ENCODE data around the gene COL1A2.

Gene COL1A2

GRCh38 chr7:94439893-94440381, 45.2 kb downstream of the COL1A2 start:
- DNase-seq = no peak

DNA sequence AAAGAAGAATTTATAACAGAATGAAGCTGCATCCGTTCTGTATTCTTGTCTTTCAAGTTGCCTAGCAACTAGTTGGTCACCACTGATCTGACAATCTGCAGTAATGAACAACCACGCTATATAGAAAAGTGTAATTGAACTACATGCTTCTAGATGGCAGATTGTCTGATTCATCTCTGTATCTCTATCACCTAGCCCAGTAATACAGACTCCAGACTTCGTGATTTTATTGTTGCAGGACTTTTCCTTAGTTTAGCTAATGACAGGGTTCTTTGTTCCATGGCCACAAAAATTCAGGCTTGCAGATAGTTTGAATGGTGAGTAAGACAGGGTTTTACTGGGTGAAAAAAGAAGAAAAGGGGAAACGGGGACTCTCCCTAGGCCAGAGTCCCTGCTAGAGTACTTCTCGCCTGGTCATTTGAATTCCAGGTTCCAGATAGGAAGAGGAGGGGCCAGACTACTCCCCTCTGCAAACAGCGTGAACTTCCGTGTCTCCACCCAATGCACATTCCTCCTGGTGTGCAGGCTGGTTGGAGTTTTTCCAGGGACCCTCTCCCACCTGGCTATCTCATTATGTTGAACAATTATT, 45.9 kb downstream of the COL1A2 start:
- no peak for DNase-seq

GRCh38 chr7:94441138-94441537, 46.4 kb downstream of the COL1A2 start:
- DNase-seq = no peak

DNA sequence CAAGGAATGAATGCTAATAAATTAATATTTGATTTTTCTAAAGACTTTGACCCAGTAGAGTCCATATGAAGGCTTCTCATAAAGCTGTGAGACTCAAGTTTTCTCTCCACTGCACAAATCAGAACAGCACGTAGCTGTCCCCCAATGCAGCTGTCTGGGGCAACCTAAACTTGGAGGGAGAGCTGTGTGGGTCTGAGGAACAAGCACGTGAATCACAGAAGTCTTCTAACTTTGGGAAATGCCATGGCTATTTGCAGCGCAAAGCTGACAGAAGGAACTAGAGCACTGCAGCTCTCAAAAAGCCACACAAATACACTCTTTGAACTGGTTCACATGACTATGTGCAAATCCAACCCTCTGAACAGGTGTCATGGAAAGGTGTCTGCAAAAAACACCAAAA, 47.9 kb downstream of the COL1A2 start:
- DNase-seq = no peak

DNA sequence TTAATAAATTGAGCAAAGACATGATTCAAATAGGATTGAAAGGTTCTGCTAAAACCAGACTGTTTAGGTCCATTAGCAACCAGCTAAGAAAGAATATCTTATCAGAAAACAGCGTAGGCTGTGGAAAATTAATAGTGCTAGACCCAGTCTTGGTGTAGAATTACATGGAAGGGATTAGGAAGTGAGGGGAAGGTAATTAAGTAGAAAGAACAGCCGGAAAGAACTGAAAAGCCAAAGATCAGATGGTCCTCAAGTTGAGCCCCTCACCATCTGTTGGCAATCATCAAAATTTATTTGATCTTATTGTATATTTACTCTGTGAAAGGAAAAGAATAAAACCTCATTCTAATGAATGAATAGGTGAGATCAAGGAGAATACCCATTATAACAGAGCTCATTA, 50.1 kb downstream of the COL1A2 start:
- DNase-seq = no peak

- no peak for DNase-seq
Measured at GRCh38 chr7:94445696-94446194, 51.0 kb downstream of the COL1A2 start.

- no peak for DNase-seq
Measured at GRCh38 chr7:94446308-94446707, 51.6 kb downstream of the COL1A2 start.

- no peak for DNase-seq
Measured at GRCh38 chr7:94449151-94449725, 54.5 kb downstream of the COL1A2 start.

DNA sequence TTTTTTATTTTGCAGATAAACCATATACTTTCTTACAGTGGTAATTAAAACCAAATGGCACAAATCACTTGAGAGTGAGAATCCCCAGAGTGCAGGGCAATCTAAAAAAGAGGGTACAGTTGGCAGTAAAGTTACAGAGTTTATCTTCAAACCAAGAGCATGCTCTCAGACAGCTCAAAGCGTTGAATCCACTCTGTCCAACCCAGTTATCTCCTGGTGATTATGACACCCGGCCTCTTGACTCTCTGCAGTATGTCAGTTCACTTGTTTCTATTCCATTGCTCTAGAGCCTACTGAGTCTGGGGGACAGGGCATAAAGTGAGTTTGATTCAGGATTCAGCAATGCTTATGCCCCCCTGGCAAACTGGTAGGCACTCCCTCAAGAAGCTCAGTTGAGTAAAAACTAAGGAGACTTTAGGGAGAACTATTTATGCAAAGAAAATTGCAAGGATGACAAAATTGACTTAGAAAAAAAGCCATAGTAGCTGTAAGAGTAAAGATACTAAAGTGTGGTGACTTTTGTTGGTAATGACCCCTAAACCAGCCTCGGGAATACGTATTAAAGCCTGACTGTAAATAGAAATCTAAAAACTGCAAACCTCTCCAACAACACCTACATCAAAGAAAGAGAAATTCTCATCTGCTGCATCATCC, 55.5 kb downstream of the COL1A2 start:
- DNase-seq = no peak

GRCh38 chr7:94451187-94451586, 56.5 kb downstream of the COL1A2 start:
- no peak for DNase-seq

DNA sequence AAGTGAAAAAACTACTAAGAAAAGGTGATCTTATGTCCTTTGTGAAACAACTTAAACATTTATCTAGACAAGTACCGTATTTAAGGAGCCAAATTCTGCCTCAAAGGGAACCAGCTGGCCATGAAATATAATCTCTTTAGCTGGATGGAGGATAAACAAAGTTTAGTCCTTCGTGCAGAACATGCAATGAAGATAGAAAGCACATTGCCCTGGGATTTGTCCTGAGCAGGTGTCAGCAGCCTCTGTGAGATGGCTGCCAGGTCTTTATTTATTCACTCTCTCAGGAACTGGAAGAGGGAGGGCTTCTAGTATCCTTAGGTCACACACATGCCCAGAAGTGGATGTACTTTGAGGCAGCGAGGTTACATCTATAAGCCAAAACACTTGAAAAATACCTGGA, 57.5 kb downstream of the COL1A2 start:
- DNase-seq = no peak

DNA sequence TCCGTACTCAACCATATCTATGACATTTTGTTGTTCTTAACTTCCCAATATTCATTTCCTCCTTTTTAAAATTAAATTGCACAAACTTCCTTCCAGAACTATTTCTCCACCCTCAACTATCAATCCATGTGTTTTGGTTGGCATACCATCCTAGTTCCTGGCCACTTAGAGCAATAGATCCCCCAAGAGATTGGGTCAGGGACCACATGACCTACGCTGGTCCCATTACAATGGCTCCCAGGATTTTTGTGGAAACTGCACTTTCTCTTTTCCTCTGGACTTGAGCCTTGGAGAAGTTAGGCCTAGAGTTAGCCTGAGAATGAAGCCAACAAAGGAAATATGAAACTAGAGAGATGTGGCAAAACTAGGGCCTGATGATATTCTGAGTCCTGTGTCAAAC, 59.2 kb downstream of the COL1A2 start:
- DNase-seq = no peak

- no peak for DNase-seq
Measured at GRCh38 chr7:94458041-94458440, 63.3 kb downstream of the COL1A2 start.

- no peak for DNase-seq
Measured at GRCh38 chr7:94466516-94466915, 71.8 kb downstream of the COL1A2 start.

GRCh38 chr7:94471604-94472003, 76.9 kb downstream of the COL1A2 start:
- DNase-seq = no peak

DNA sequence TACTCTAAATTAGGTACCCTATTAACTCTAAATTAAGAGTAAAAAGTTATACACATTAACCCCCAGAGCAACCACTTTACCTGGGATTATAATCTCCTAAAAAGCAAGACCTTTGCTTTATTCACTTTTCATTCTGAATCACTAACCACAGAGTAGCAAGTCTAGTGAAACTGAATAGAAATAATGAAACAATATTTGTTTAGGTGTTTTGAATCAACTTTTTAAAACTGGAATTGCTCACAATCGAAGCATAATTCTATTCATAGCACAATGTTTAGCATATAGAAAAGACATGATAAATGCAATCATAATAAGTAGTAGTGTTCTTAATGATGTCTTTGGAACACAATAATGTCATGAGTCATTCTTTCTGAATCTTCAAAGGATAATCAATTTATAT, 77.9 kb downstream of the COL1A2 start:
- DNase-seq = no peak

- no peak for DNase-seq
Measured at GRCh38 chr7:94476251-94476840, 81.7 kb downstream of the COL1A2 start.

- DNase-seq = no peak
Measured at GRCh38 chr7:94477878-94478277, 83.2 kb downstream of the COL1A2 start.

- no peak for DNase-seq
Measured at GRCh38 chr7:94478648-94479214, 84.0 kb downstream of the COL1A2 start.

All from CD4-positive, alpha-beta T cell treated with Interleukin-15 for 1 hour (primary cell).